PC-3 (cell line): ENCODE data around the gene CHRNB1.

Source experiments
- CTCF ChIP-seq: fragments of 300-600 bp; sonication (generic); conservative IDR thresholded peaks from 2 replicates; pipeline ENCODE4 v1.5.1; 2017; ENCODE audit warnings: antibody characterized with exemption, low read depth, mild to moderate bottlenecking, low read length
- EZH2phosphoT487 ChIP-seq: fragments of 300-600 bp; sonication (generic); IDR thresholded peaks from 2 replicates; pipeline ENCODE4 v1.6.1; 2018; ENCODE audit warnings: mild to moderate bottlenecking, antibody characterized with exemption, low read length, borderline replicate concordance

- TF ChIP-seq CTCF, result no peak
- no peak for TF ChIP-seq EZH2phosphoT487
Measured at GRCh38 chr17:7426203-7426863, 18.5 kb upstream of the CHRNB1 start.
